Measurements from ENCODE around the gene REM2. TPM values are rescaled to one million over a fixed set of nuclear protein-coding genes. Genes with fewer than 3 reads are reported as not detected.

Gene REM2
- total and polyA plus RNA-seq, 2 of the 4 experiments (the other 2 are of a cell fraction): under 0.01 to 0.07 TPM

- no peak for TF ChIP-seq ELK1 (IDR thresholded peaks at IDR 0.05; ENCODE audit: borderline replicate concordance, low read depth, low read length)
- no peak for TF ChIP-seq NFE2L2 (IDR thresholded peaks at IDR 0.05; ENCODE audit: low read depth, low read length)
- no peak for TF ChIP-seq FOS (IDR thresholded peaks at IDR 0.05; ENCODE audit: low read depth, low read length)
- no peak for TF ChIP-seq MAZ (IDR thresholded peaks at IDR 0.05; ENCODE audit: borderline replicate concordance, low read depth, low read length)
- TF ChIP-seq CHD1 (IDR thresholded peaks at IDR 0.05; ENCODE audit: low read depth, low read length): no peak
- TF ChIP-seq CEBPB (IDR thresholded peaks at IDR 0.05; ENCODE audit: low read depth, low read length): no peak
Observed at GRCh38 chr14:22903742-22904087, 20.7 kb downstream of the REM2 start (continued).

- H4K5ac ChIP-seq (ENCODE audit: low read depth, low read length): no peak overlapping the region
- DNase-seq: no peak
- H3K56ac ChIP-seq (ENCODE audit: extremely low read depth, insufficient read depth, low read length): no peak overlapping the region
- no peak for ATAC-seq (ENCODE audit: low read depth)
- no peak overlapping the region for H2BK15ac ChIP-seq (ENCODE audit: low read depth, low read length)
- no peak overlapping the region for H2BK20ac ChIP-seq (ENCODE audit: low read depth, low read length)
- no peaks in the 10 kb centered on the region for H3K27me3 ChIP-seq (ENCODE audit: control insufficient read depth, insufficient read depth, low read length)
- no peak overlapping the region for H2BK120ac ChIP-seq (ENCODE audit: low read depth, low read length)
- H3K23ac ChIP-seq (ENCODE audit: low read depth, low read length): no peak overlapping the region
- no peak overlapping the region for H4K8ac ChIP-seq (ENCODE audit: low read depth in 2 of 2, low read length in 2 of 2)
- no peak overlapping the region for H2AK5ac ChIP-seq (ENCODE audit: low read depth, low read length)
- H4K91ac ChIP-seq (ENCODE audit: insufficient read depth, low read depth, low read length): no peak overlapping the region
- 0 out of 2 replicates have a peak, but pooled peaks cover 3% of the 10 kb centered on the region for H3K9me1 ChIP-seq (ENCODE audit: insufficient read depth, low read length)
- ChIA-PET CTCF (interaction anchor here (0.6 kb wide), 1 partner anchor 9 kb away, joined by 7 read pairs; no protein-coding TSS in a partner anchor), POLR2A (ENCODE audit: unreplicated experiment) (no interaction called here)
- dilution Hi-C loops (cut with HindIII; ENCODE audit: low sequenced_read_pairs, unreplicated experiment) (no loop called here), in situ Hi-C loops (cut with MboI; ENCODE audit: low sequenced_read_pairs) (no loop called here), intact Hi-C loops (cut with micrococcal nuclease) (no loop called here)
- H3K9me3 ChIP-seq (ENCODE audit: control insufficient read depth, insufficient read depth, low read length): no peaks in the 10 kb centered on the region
- no peak overlapping the region for H3K4ac ChIP-seq (ENCODE audit: low read depth, low read length)
- TF ChIP-seq RFX5 (IDR thresholded peaks at IDR 0.05; ENCODE audit: low read depth, low read length) (no peak), FOS (IDR thresholded peaks at IDR 0.05; ENCODE audit: low read depth, low read length) (no peak), RAD21 (IDR thresholded peaks at IDR 0.05; ENCODE audit: low read length) (no peak), CHD1 (IDR thresholded peaks at IDR 0.05; ENCODE audit: low read depth, low read length) (no peak), ELK1 (IDR thresholded peaks at IDR 0.05; ENCODE audit: borderline replicate concordance, low read depth, low read length) (no peak), POLR2A (IDR thresholded peaks at IDR 0.05; ENCODE audit: low read depth, low read length) (no peak), MXI1 (IDR thresholded peaks at IDR 0.05; ENCODE audit: borderline replicate concordance, low read depth, low read length) (no peak), MAFK (IDR thresholded peaks at IDR 0.05; ENCODE audit: low read depth, low read length) (no peak)
- H3K4me1 ChIP-seq (ENCODE audit: control insufficient read depth, insufficient read depth, low read length): no peaks in the 10 kb centered on the region
- no peak overlapping the region for H2BK5ac ChIP-seq (ENCODE audit: low read depth, low read length, poor library complexity, severe bottlenecking)
- no peak overlapping the region for H3K4me2 ChIP-seq (ENCODE audit: low read depth, low read length)
- no TSS peak for BruUV-seq (replicated peaks)
- H2AFZ ChIP-seq (replicated peaks; ENCODE audit: low read length, poor library complexity): no peak overlapping the region
- H3K4me3 ChIP-seq (ENCODE audit: insufficient read depth, low read depth, low read length): no peak overlapping the region
- 100% methylated on average over 4 of the region's 4 CpGs; no CpG with 5 or more reads in 1 of the 2 experiments for WGBS, 2 experiments (ENCODE audit: extremely low coverage in 2 of 2, insufficient read length in 1 of 2)
- no peaks in the 10 kb centered on the region for H4K20me1 ChIP-seq (ENCODE audit: insufficient read depth, low read length)
- H3K9ac ChIP-seq (ENCODE audit: low read depth, low read length): no peak overlapping the region
- no peak overlapping the region for H3K18ac ChIP-seq (ENCODE audit: low read depth, low read length)
- no peak overlapping the region for H3K27ac ChIP-seq (ENCODE audit: insufficient read depth, low read length)
- H3K79me1 ChIP-seq (ENCODE audit: low read depth in 1 of 2, low read length in 2 of 2): peaks cover 6 to 19% of the 10 kb centered on the region in 2 experiments; a peak in 3 of 4 replicates
- peaks cover 57% of the 10 kb centered on the region for H3K36me3 ChIP-seq (ENCODE audit: control insufficient read depth, insufficient read depth, low read length)
- no peak overlapping the region for H2AK9ac ChIP-seq (replicated peaks; ENCODE audit: low read depth, low read length, poor library complexity)
- H3K14ac ChIP-seq (replicated peaks; ENCODE audit: low read depth, low read length): no peak overlapping the region
Observed at GRCh38 chr14:22905627-22906026, 22.6 kb downstream of the REM2 start.
